G401 (cell line): ENCODE results near the gene FCN2. TPM values are rescaled to one million over a fixed set of nuclear protein-coding genes. Genes with fewer than 3 reads are reported as not detected.

ENCODE experiments used
- DNase-seq: peaks from one replicate; pipeline ENCODE4 v3.0.0-alpha.2; 2015; ENCODE audit warnings: low spot score
- in situ Hi-C: cut with HindIII; loops from 2 replicates; pipeline ENCODE4 v1.10.0; 2016; ENCODE audit warnings: low sequenced_read_pairs, mixed read lengths
- total RNA-seq: library from RNA; depleted of rRNA; stranded (reverse); fragments of >200 nt; shearing (Covaris generic); gene quantifications from 2 replicates; pipeline ENCODE4 v1.2.3, GENCODE V29; 2014

FCN2 gene
- total RNA-seq, 1 experiment from 2014 or later = not detected

GRCh38 chr9:134884492-134884891 lies 3.9 kb downstream of the FCN2 start:
- DNase-seq = no peak
- in situ Hi-C loops = no loop called here

- in situ Hi-C loops = no loop called here
- DNase-seq = no peak
These were observed 4.5 kb downstream of the FCN2 start for GRCh38 chr9:134885001-134885678.

- in situ Hi-C loops = no loop called here
- DNase-seq = no peak
These were observed 5.2 kb downstream of the FCN2 start for GRCh38 chr9:134885679-134886412.

- in situ Hi-C loops = no loop called here
- no peak for DNase-seq
These were observed 5.9 kb downstream of the FCN2 start for GRCh38 chr9:134886413-134886913.

- DNase-seq = no peak
- in situ Hi-C loops = no loop called here
These were observed 6.6 kb downstream of the FCN2 start for GRCh38 chr9:134887219-134887618.

- in situ Hi-C loops = no loop called here
- no peak for DNase-seq
These were observed 7.3 kb downstream of the FCN2 start for GRCh38 chr9:134887686-134888602.

GRCh38 chr9:134888603-134889190 lies 8.1 kb downstream of the FCN2 start:
- DNase-seq = no peak
- in situ Hi-C loops = no loop called here

GRCh38 chr9:134889386-134890154 lies 9.0 kb downstream of the FCN2 start:
- DNase-seq = no peak
- in situ Hi-C loops = no loop called here

GRCh38 chr9:134890155-134890495 lies 9.5 kb downstream of the FCN2 start:
- in situ Hi-C loops = no loop called here
- DNase-seq = no peak

- no peak for DNase-seq
- in situ Hi-C loops = no loop called here
These were observed 10.4 kb downstream of the FCN2 start for GRCh38 chr9:134891053-134891452.

GRCh38 chr9:134891713-134892112 lies 11.1 kb downstream of the FCN2 start:
- no peak for DNase-seq
- in situ Hi-C loops = no loop called here

- in situ Hi-C loops = no loop called here
- no peak for DNase-seq
These were observed 11.6 kb downstream of the FCN2 start for GRCh38 chr9:134892221-134892620.

GRCh38 chr9:134892820-134893420 lies 12.3 kb downstream of the FCN2 start:
- in situ Hi-C loops = no loop called here
- DNase-seq = no peak

GRCh38 chr9:134894136-134894860 lies 13.7 kb downstream of the FCN2 start:
- no peak for DNase-seq

GRCh38 chr9:134895097-134895496 lies 14.5 kb downstream of the FCN2 start:
- no peak for DNase-seq
- in situ Hi-C loops = no loop called here

More at GRCh38 chr9:134894136-134894860, 13.7 kb downstream of the FCN2 start:
- in situ Hi-C loops = no loop called here

GRCh38 chr9:134895567-134895907 lies 14.9 kb downstream of the FCN2 start:
- in situ Hi-C loops = no loop called here
- no peak for DNase-seq

GRCh38 chr9:134895908-134896833 lies 15.6 kb downstream of the FCN2 start:
- in situ Hi-C loops = no loop called here
- no peak for DNase-seq
